NOMO-1 treated with dmso at 0.1 percent for 144 hours (cell line): ENCODE results near the gene ABCB8.

ENCODE experiments used
- DNase-seq: peaks from one replicate; lab custom pipeline; 2025; ENCODE audit not compliant: unreplicated experiment; lab: John Stamatoyannopoulos, UW

Gene ABCB8

DNA sequence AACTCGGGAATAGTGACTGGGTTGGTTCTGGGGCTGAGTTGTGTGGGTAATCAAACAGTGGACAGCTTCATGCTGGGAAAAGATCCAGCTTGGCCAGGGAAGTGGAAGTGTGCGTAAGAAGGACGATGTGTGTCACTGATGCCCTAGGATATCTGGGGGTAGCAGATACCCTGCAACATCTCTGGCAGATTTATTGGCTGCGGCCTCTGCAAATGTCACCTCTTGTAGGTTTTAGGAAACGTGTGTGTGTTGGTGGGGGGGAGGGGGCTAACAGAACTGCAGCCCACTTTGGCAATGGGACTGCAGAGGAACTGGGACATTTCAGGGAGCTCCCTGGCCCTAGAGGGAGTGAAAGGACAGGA is 57.1 kb downstream of the ABCB8 start:
- no peak for DNase-seq

GRCh38 chr7:151085691-151086620 is 57.7 kb downstream of the ABCB8 start, which contains the start of gene AGAP3:
AGAP3 (plus strand) TSS chr7:151086475; CDS start chr7:151086742, 267 bp downstream.
- no peak for DNase-seq

- no peak for DNase-seq
Observed at GRCh38 chr7:151086802-151087244, 58.6 kb downstream of the ABCB8 start.

DNA sequence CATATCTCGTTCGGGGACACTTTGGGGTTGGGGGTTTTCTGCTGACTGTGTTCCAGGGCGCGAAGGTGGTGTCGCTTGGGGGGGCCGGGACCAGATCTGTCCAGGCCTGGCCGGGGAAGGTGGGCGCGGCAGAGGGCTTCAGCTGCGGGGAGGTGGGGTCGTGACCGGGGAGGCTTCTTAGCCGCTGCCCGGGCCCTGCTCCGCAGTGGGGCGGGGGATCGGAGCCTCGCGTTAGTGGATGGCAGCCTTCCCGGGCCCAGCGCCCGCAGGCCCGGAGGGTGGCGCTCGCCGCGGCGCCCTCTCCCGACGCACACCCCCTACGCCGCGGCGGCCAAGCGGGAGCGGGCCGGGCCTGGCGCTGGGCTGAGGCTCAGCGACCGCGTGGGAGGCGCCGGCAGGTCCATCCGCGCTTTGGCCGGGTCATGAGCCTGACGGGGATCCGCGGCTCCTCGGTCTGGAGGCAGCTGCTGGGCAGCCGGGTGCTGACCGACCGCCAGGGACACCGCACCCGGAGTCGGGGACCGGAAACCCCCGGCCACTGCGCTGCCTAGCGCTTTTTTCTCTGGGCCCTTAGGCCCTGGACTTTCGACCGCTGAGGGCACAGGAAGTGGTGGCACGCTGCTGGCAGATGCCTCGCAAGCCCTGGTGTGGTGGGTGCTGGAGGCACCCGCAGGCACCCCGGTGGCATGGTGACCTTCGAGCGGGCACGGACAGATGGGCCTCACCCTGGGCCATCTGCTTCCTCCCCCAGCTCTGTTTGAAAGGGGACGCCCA is 59.2 kb downstream of the ABCB8 start:
- no peak for DNase-seq

GRCh38 chr7:151088019-151088855 is 60.0 kb downstream of the ABCB8 start:
- no peak for DNase-seq

DNA sequence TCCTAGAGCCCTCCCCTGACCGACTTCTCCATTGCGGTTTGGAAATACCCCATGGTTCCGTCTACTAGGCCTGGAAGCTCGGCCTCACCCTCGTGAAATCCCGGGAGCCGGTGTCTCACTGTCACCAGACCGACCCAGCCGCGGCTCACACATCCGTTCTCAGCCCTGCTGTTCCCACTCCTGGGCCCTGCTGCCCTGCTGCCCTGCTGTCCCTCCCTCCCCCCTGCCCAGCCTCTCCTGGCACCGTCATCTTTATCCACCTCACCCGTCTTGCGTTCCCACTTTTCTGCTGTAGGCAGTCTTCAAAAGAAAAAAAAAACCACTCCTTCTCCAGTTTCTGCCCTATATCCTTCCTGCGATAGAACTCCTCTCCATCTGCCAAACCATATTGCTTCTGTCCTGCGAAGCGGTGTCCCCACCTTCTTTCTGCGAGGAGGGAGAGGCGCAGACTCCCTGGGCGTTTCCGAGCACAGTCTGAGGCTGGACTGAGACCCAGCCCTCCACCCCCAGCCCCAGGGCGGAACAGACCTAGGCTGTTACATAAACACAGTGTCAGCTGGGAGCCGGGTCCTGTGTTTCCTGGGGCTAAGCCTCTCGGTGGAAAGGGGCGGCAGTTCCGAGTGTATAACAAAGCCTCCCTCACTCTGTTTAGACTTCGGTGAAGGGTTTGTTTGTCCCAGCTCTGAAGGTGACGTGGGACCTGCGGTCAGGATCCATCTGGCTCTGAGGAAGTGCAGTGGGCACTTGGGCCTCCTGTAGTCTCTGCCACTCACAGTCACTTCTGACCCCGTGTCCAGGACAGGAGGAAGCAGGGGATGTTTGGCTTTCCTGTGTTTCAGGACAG is 60.8 kb downstream of the ABCB8 start:
- no peak for DNase-seq

GRCh38 chr7:151089893-151090730 is 61.9 kb downstream of the ABCB8 start:
- DNase-seq = no peak

DNA sequence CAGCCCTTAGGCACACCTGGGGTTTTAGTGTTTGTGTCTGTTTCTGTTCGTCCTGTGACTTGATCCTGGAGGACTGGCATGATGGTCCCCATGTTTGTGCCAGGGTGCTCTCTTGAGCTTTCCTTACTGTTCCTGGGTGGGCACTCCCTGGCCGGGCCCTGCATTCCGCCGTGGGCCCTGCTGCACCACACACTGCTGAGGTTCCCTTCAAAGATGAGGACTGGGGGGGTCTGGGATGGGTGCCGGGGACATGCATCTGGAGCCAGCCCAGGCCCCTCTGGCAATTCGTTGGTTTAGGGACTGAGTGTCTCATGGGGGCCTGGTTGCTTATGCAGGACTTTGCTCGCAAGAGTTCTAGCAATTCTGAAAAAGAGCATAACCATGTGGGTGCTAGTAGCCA is 62.8 kb downstream of the ABCB8 start:
- no peak for DNase-seq

DNA sequence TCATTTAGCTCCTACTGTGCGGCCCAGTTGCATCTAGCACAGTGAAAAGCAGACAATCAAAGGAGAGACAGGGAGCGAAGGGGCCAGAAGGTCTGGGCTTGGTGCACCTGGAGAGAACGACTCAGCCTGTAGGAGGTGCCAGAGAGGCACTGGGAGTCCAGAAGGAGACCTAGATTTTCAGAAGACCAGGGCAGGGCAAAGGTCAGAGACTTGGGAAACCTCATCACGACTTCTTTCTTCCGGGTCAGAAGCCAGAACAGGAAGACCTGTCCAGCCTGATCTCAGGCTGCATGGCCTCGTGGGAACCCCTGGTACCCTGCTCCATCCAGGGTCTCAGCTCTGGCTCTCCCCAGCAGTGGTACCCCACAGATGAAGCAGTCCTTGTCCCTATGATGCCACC is 63.2 kb downstream of the ABCB8 start:
- no peak for DNase-seq

- no peak for DNase-seq
Observed at GRCh38 chr7:151091988-151092387, 63.7 kb downstream of the ABCB8 start.

GRCh38 chr7:151093748-151094147 is 65.5 kb downstream of the ABCB8 start:
- no peak for DNase-seq

- no peak for DNase-seq
Observed at GRCh38 chr7:151094675-151095074, 66.4 kb downstream of the ABCB8 start.

- no peak for DNase-seq
Observed at GRCh38 chr7:151095123-151095797, 67.0 kb downstream of the ABCB8 start.

GRCh38 chr7:151095828-151096475 is 67.7 kb downstream of the ABCB8 start:
- no peak for DNase-seq
